ENCODE measurements around the gene U2SURP. TPM values are rescaled to one million over a fixed set of nuclear protein-coding genes. Genes with fewer than 3 reads are reported as not detected.

U2SURP gene
- total RNA-seq, 1 experiment from 2014 or later: 168 TPM

DNA sequence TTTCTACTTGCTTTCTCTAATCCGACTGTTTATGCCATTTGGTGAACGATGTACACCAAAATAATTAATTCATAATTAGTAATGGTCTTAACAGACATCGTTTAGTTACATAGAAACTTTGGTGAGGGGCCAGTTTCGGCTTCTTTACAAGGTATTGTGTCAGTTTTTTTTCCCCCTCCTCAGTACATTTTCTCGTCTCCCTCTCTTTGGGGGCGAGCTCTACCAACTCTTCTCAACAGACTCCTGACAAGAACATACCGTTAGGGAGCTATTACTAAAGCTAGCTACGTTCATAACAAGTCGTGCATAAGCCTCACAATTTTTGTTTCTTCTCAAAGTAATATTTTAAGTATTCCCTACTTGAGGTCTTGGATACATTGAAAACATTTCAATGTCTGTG is 1.4 kb downstream of the U2SURP start:
- Histone ChIP-seq H4K91ac (ENCODE audit: insufficient read length, low read depth, low read length) (no peak overlapping the region), H3K79me2 (ENCODE audit: insufficient read depth, low read length) (peaks cover 46% of the 10 kb centered on the region; the same call in 1 of the 2 replicates), H3K23me2 (ENCODE audit: insufficient read length, low read depth, low read length, poor library complexity, severe bottlenecking) (peaks cover 14% of the 10 kb centered on the region), H3K4me2 (ENCODE audit: insufficient read depth, insufficient read length, low read length) (peak overlapping the region; percentile 98), H2AFZ (ENCODE audit: low read length) (no peak overlapping the region), H4K8ac (replicated peaks; ENCODE audit: insufficient read length, low read depth, low read length) (no peak overlapping the region), H3K9me3 (ENCODE audit: control insufficient read depth, low read depth, low read length) (no peaks in the 10 kb centered on the region), H3K14ac (ENCODE audit: insufficient read depth, low read length) (no peak overlapping the region), H3T11ph (ENCODE audit: low read length) (no peak overlapping the region), H2AK5ac (ENCODE audit: insufficient read length, low read length) (no peak overlapping the region), H3K27me3 (ENCODE audit: insufficient read depth, low read length) (no peaks in the 10 kb centered on the region), H3K79me1 (ENCODE audit: insufficient read depth, low read depth, low read length, poor library complexity, severe bottlenecking) (no peaks in the 10 kb centered on the region), H3K4me1 (ENCODE audit: insufficient read depth, low read length) (no peaks in the 10 kb centered on the region), H4K5ac (ENCODE audit: insufficient read length, low read depth, low read length) (no peak overlapping the region), H2BK20ac (ENCODE audit: low read depth, low read length, poor library complexity, severe bottlenecking) (no peak overlapping the region), H2BK120ac (ENCODE audit: low read depth, low read length, poor library complexity, severe bottlenecking) (peak overlapping the region; percentile 5), H3K4ac (ENCODE audit: low read depth, low read length) (no peak overlapping the region), H3K9ac (ENCODE audit: extremely low read depth, insufficient read length, low read length) (peak overlapping the region; percentile 98), H2BK12ac (ENCODE audit: insufficient read length, low read depth, low read length) (no peak overlapping the region), H2BK5ac (ENCODE audit: insufficient read length, low read length) (no peak overlapping the region), H4K20me1 (ENCODE audit: control insufficient read depth, insufficient read depth, insufficient read length) (no peaks in the 10 kb centered on the region), H3K18ac (ENCODE audit: insufficient read length, low read depth, low read length) (no peak overlapping the region), H2BK15ac (ENCODE audit: low read depth, low read length) (no peak overlapping the region), H3K23ac (ENCODE audit: insufficient read length, low read depth, low read length) (no peak overlapping the region), H3K56ac (ENCODE audit: insufficient read length, low read depth, low read length) (no peak overlapping the region), H3K27ac (ENCODE audit: insufficient read length, low read depth, low read length) (peak overlapping the region; percentile 91)
- H3K9me3 Mint-ChIP-seq: no peaks in the 10 kb centered on the region
- H3K27me3 Mint-ChIP-seq (ENCODE audit: low read depth): no peaks in the 10 kb centered on the region
- H3K4me1 Mint-ChIP-seq: peaks cover 23 to 31% of the 10 kb centered on the region in 2 experiments
- no peak for DNase-seq
- peak overlapping the region; percentile 18 to 99 (median 99); a peak in 5 of 7 replicates for H3K27ac Mint-ChIP-seq
- H3K36me3 Mint-ChIP-seq (ENCODE audit: insufficient read depth in 1 of 3, low read depth in 3 of 3): peaks cover 0 to 3% (median 0%) of the 10 kb centered on the region in 3 experiments; a peak in 5 of 7 replicates
- peak overlapping the region; percentile 90 to 96 for H3K4me3 Mint-ChIP-seq
- TF ChIP-seq, protein P1, sequence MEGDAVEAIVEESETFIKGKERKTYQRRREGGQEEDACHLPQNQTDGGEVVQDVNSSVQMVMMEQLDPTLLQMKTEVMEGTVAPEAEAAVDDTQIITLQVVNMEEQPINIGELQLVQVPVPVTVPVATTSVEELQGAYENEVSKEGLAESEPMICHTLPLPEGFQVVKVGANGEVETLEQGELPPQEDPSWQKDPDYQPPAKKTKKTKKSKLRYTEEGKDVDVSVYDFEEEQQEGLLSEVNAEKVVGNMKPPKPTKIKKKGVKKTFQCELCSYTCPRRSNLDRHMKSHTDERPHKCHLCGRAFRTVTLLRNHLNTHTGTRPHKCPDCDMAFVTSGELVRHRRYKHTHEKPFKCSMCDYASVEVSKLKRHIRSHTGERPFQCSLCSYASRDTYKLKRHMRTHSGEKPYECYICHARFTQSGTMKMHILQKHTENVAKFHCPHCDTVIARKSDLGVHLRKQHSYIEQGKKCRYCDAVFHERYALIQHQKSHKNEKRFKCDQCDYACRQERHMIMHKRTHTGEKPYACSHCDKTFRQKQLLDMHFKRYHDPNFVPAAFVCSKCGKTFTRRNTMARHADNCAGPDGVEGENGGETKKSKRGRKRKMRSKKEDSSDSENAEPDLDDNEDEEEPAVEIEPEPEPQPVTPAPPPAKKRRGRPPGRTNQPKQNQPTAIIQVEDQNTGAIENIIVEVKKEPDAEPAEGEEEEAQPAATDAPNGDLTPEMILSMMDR (conservative IDR thresholded peaks at IDR 0.05): no peak
- no CpG with 5 or more reads among the region's 9 CpGs for WGBS (ENCODE audit: extremely low coverage, insufficient read length, low lambda C conversion rate)

Data from H9 (cell line).